Panc1 (cell line): ENCODE results near the gene BAIAP3. TPM values are rescaled to one million over a fixed set of nuclear protein-coding genes. Genes with fewer than 3 reads are reported as not detected.

Experiments used
- ATAC-seq: fragments of 200-7000 bp; cut with Tn5 transposase; 2 replicates; pipeline ENCODE4 v1.9.1; 2020; ENCODE audit warnings: mild to moderate bottlenecking, moderate library complexity
- BruUV-seq: library from RNA; stranded (reverse); fragments of 400-500 nt; replicated peaks from 2 replicates; lab custom pipeline; 2021; lab: Mats Ljungman, UMichigan
- CTCF ChIA-PET: fragments of 300-600 bp; sonication (Branson Sonifier 250); formaldehyde crosslinking; loops from one replicate; lab custom pipeline; 2022; ENCODE audit warnings: antibody characterized with exemption; lab: Charles Lee
- POLR2A ChIA-PET: fragments of 300-600 bp; sonication (Branson Sonifier 250); formaldehyde crosslinking; loops from one replicate; lab custom pipeline; 2022; ENCODE audit warnings: antibody characterized with exemption; lab: Charles Lee
- DNase-seq: peaks from one replicate; pipeline ENCODE4 v3.0.0-alpha.2; 2010; ENCODE audit warnings: low read depth, low spot score
- H3K27ac ChIP-seq: 2 replicates; pipeline ENCODE4 v1.5.1; 2011; ENCODE audit warnings: mild to moderate bottlenecking, low read length, inconsistent platforms
- H3K27me3 ChIP-seq: fragments of 200-500 bp; sonication (Bioruptor generic); 2 replicates; pipeline ENCODE4 v1.6.0; 2014; ENCODE audit warnings: low read length, inconsistent platforms; ENCODE audit not compliant: control insufficient read depth, insufficient read depth
- H3K36me3 ChIP-seq: fragments of 200-500 bp; sonication (Bioruptor generic); 2 replicates; pipeline ENCODE4 v1.5.1; 2014; ENCODE audit warnings: inconsistent platforms, mild to moderate bottlenecking, low read length, moderate library complexity; ENCODE audit not compliant: control insufficient read depth, insufficient read depth
- H3K4me1 ChIP-seq: 2 replicates; pipeline ENCODE4 v1.5.1; 2011; ENCODE audit warnings: inconsistent platforms, mild to moderate bottlenecking, low read length, moderate library complexity; ENCODE audit not compliant: control insufficient read depth, insufficient read depth
- H3K4me3 ChIP-seq, 2 experiments: 2 replicates each; pipeline ENCODE4 v1.5.1; 2011 to 2012; ENCODE audit warnings: low read depth in 2 of 2, low read length in 2 of 2, mild to moderate bottlenecking in 2 of 2, inconsistent platforms in 1 of 2, moderate library complexity in 1 of 2
- H3K9me3 ChIP-seq: fragments of 200-500 bp; sonication (Bioruptor generic); 2 replicates; pipeline ENCODE4 v1.5.1; 2014; ENCODE audit warnings: low read depth, mild to moderate bottlenecking, inconsistent platforms, low read length, moderate library complexity; ENCODE audit not compliant: control insufficient read depth, insufficient read depth
- POLR2AphosphoS5 ChIP-seq: IDR thresholded peaks from 2 replicates; pipeline ENCODE4 v1.6.1; 2012; ENCODE audit warnings: mild to moderate bottlenecking, low read depth, low read length, moderate library complexity
- REST ChIP-seq, 2 experiments: IDR thresholded peaks; 2 replicates each; pipeline ENCODE4 v1.6.1; 2011 to 2012; ENCODE audit warnings: low read depth in 2 of 2, control low read depth in 1 of 2, low read length in 1 of 2, mild to moderate bottlenecking in 1 of 2, moderate library complexity in 1 of 2; ENCODE audit not compliant: insufficient read depth in 1 of 2
- SIN3A ChIP-seq: IDR thresholded peaks from 2 replicates; pipeline ENCODE4 v1.6.1; 2012; ENCODE audit warnings: low read depth, mild to moderate bottlenecking, low read length, moderate library complexity, borderline replicate concordance; ENCODE audit not compliant: insufficient read depth
- TCF7L2 ChIP-seq: IDR thresholded peaks from 2 replicates; pipeline ENCODE4 v1.6.1; 2011; ENCODE audit warnings: mild to moderate bottlenecking, low read depth, low read length, inconsistent platforms
- in situ Hi-C: cut with HindIII; loops from 2 replicates; pipeline ENCODE4 v1.10.0; 2016; ENCODE audit warnings: low sequenced_read_pairs, low pct_unique_long_range_greater_than_20kb
- intact Hi-C: fragments of 100-400 bp; cut with micrococcal nuclease; formaldehyde crosslinking; loops from one replicate; pipeline ENCODE4 v1.10.0; 2022; ENCODE audit not compliant: unreplicated experiment
- total RNA-seq: library from RNA; stranded (reverse); gene quantifications from one replicate; pipeline ENCODE4 v1.2.1, GENCODE V29; 2021; ENCODE audit not compliant: unreplicated experiment
- TF ChIP-seq, protein P1 (sequence below): fragments of 450-650 bp; IDR thresholded peaks from 2 replicates; pipeline ENCODE4 v1.5.1; 2017; ENCODE audit warnings: mild to moderate bottlenecking

Gene BAIAP3
- total RNA-seq, 1 experiment from 2014 or later = 9.4 TPM

- no peaks in the 10 kb centered on the region for H3K9me3 ChIP-seq
- H3K27ac ChIP-seq = no peak overlapping the region
- no peak for DNase-seq
- H3K27me3 ChIP-seq = no peaks in the 10 kb centered on the region
- peaks cover 16% of the 10 kb centered on the region for H3K4me1 ChIP-seq
- ATAC-seq = no peak
- in situ Hi-C loops = no loop called here
- BruUV-seq = no TSS peak
- CTCF ChIA-PET = no interaction called here
- H3K4me3 ChIP-seq = no peak overlapping the region
- no peaks in the 10 kb centered on the region for H3K36me3 ChIP-seq
- POLR2A ChIA-PET = no interaction called here
- TF ChIP-seq TCF7L2 (no peak), SIN3A (no peak)
- TF ChIP-seq, protein P1, sequence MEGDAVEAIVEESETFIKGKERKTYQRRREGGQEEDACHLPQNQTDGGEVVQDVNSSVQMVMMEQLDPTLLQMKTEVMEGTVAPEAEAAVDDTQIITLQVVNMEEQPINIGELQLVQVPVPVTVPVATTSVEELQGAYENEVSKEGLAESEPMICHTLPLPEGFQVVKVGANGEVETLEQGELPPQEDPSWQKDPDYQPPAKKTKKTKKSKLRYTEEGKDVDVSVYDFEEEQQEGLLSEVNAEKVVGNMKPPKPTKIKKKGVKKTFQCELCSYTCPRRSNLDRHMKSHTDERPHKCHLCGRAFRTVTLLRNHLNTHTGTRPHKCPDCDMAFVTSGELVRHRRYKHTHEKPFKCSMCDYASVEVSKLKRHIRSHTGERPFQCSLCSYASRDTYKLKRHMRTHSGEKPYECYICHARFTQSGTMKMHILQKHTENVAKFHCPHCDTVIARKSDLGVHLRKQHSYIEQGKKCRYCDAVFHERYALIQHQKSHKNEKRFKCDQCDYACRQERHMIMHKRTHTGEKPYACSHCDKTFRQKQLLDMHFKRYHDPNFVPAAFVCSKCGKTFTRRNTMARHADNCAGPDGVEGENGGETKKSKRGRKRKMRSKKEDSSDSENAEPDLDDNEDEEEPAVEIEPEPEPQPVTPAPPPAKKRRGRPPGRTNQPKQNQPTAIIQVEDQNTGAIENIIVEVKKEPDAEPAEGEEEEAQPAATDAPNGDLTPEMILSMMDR = no peak
- intact Hi-C loops = no loop called here
Measured at GRCh38 chr16:1336619-1337018, 3.2 kb downstream of the BAIAP3 start.

DNA sequence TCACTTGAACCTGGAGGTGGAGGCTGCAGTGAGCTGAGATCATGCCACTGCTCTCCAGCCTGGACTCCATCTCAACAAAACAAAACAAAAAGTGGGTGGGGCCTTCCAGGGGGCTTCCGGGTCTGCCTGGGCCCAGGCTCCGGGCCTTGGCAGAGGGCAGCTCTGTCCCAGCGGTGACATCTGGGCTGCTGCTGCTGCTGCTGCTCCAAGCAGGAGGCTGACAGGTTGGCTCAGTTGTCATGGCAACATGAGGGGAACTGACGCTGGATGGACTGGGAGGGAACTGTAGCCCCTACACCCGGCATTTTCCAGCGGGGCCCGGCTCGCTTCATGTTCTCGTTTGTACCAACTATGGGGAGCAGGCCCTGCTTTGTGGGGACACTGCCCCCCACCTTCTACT is 4.0 kb downstream of the BAIAP3 start:
- ATAC-seq = no peak
- DNase-seq = no peak
- peaks cover 8% of the 10 kb centered on the region for H3K4me1 ChIP-seq
- no peak overlapping the region for H3K27ac ChIP-seq
- no peak overlapping the region for H3K4me3 ChIP-seq
- BruUV-seq = no TSS peak
- ChIA-PET POLR2A (no interaction called here), CTCF (interaction anchor here (0.6 kb wide), 1 partner anchor 379 kb away, joined by 3 read pairs; no protein-coding TSS in a partner anchor)
- intact Hi-C loops (no loop called here), in situ Hi-C loops (no loop called here)
- no peaks in the 10 kb centered on the region for H3K36me3 ChIP-seq
- TF ChIP-seq SIN3A = no peak
- no peak for TF ChIP-seq POLR2AphosphoS5
- TF ChIP-seq, protein P1 = no peak
- no peak for TF ChIP-seq REST (IDR thresholded peaks at IDR 0.05; ENCODE audit: insufficient read depth in 1 of 2, low read depth in 2 of 2, low read length in 1 of 2)
- no peak for TF ChIP-seq TCF7L2
- no peaks in the 10 kb centered on the region for H3K9me3 ChIP-seq
- no peaks in the 10 kb centered on the region for H3K27me3 ChIP-seq
